GM19372 (cell line): ENCODE data around the gene SLC44A1.

Experiments used
- ATAC-seq: cut with Tn5 transposase; IDR thresholded peaks from one replicate; pipeline ENCODE4 v1.9.1; 2021; ENCODE audit warnings: mild to moderate bottlenecking, low read depth, moderate library complexity; ENCODE audit not compliant: unreplicated experiment

The SLC44A1 gene

GRCh38 chr9:105296877-105297287 is 52.4 kb downstream of the SLC44A1 start:
- ATAC-seq: no peak

- no peak for ATAC-seq
Observed at GRCh38 chr9:105297442-105298075, 53.1 kb downstream of the SLC44A1 start.

- no peak for ATAC-seq
Observed at GRCh38 chr9:105299190-105299854, 54.9 kb downstream of the SLC44A1 start.

- no peak for ATAC-seq
Observed at GRCh38 chr9:105302728-105303127, 58.3 kb downstream of the SLC44A1 start.

GRCh38 chr9:105305856-105306255 is 61.4 kb downstream of the SLC44A1 start:
- no peak for ATAC-seq

GRCh38 chr9:105306351-105307140 is 62.1 kb downstream of the SLC44A1 start:
- ATAC-seq: peak; percentile 49

- no peak for ATAC-seq
Observed at GRCh38 chr9:105307591-105308130, 63.2 kb downstream of the SLC44A1 start.

- no peak for ATAC-seq
Observed at GRCh38 chr9:105308461-105309341, 64.2 kb downstream of the SLC44A1 start.

GRCh38 chr9:105309531-105309931 is 65.1 kb downstream of the SLC44A1 start:
- ATAC-seq: no peak

GRCh38 chr9:105311306-105311705 is 66.9 kb downstream of the SLC44A1 start:
- ATAC-seq: no peak

- ATAC-seq: peak; percentile 62
Observed at GRCh38 chr9:105313238-105313637, 68.8 kb downstream of the SLC44A1 start.

- no peak for ATAC-seq
Observed at GRCh38 chr9:105316703-105317102, 72.3 kb downstream of the SLC44A1 start.

- no peak for ATAC-seq
Observed at GRCh38 chr9:105318729-105319191, 74.3 kb downstream of the SLC44A1 start.

- ATAC-seq: no peak
Observed at GRCh38 chr9:105319202-105319813, 74.9 kb downstream of the SLC44A1 start.

GRCh38 chr9:105320568-105320967 is 76.1 kb downstream of the SLC44A1 start:
- ATAC-seq: peak; percentile 86

- ATAC-seq: no peak
Observed at GRCh38 chr9:105328296-105328695, 83.8 kb downstream of the SLC44A1 start.

- ATAC-seq: no peak
Observed at GRCh38 chr9:105328872-105329718, 84.6 kb downstream of the SLC44A1 start.

GRCh38 chr9:105329719-105330062 is 85.2 kb downstream of the SLC44A1 start:
- no peak for ATAC-seq

GRCh38 chr9:105330201-105330600 is 85.8 kb downstream of the SLC44A1 start:
- ATAC-seq: no peak
